Activated naive CD4-positive, alpha-beta T cell treated with Interleukin-2 at 50 U/mL for 16 hours (primary cell): ENCODE results near the gene LRRN2.

ENCODE experiments used
- DNase-seq: peaks from one replicate; pipeline ENCODE4 v3.0.0-alpha.2; 2020

The LRRN2 gene

GRCh38 chr1:204688776-204689175 is 3.2 kb upstream of the LRRN2 start:
- no peak for DNase-seq

GRCh38 chr1:204688007-204688406 is 2.5 kb upstream of the LRRN2 start:
- DNase-seq, result no peak

GRCh38 chr1:204684571-204685235 is 835 bp downstream of the LRRN2 start:
- DNase-seq, result no peak

GRCh38 chr1:204684206-204684570 is 1.4 kb downstream of the LRRN2 start:
- no peak for DNase-seq

- DNase-seq, result no peak
These were observed 2.0 kb downstream of the LRRN2 start for GRCh38 chr1:204683284-204684205.

- no peak for DNase-seq
These were observed 5.1 kb downstream of the LRRN2 start for GRCh38 chr1:204680461-204680860.

GRCh38 chr1:204680051-204680450 is 5.5 kb downstream of the LRRN2 start:
- DNase-seq, result no peak

- no peak for DNase-seq
These were observed 6.6 kb downstream of the LRRN2 start for GRCh38 chr1:204678721-204679475.

- no peak for DNase-seq
These were observed 7.7 kb downstream of the LRRN2 start for GRCh38 chr1:204677864-204678263.

- DNase-seq, result no peak
These were observed 9.5 kb downstream of the LRRN2 start for GRCh38 chr1:204676043-204676442.

- DNase-seq, result no peak
These were observed 11.5 kb downstream of the LRRN2 start for GRCh38 chr1:204673909-204674649.

- DNase-seq, result no peak
These were observed 12.3 kb downstream of the LRRN2 start for GRCh38 chr1:204673209-204673608.

- DNase-seq, result no peak
These were observed 12.9 kb downstream of the LRRN2 start for GRCh38 chr1:204672482-204673121.

GRCh38 chr1:204672069-204672468 is 13.5 kb downstream of the LRRN2 start:
- DNase-seq, result no peak

- DNase-seq, result no peak
These were observed 15.2 kb downstream of the LRRN2 start for GRCh38 chr1:204670152-204670927.

- DNase-seq, result no peak
These were observed 16.0 kb downstream of the LRRN2 start for GRCh38 chr1:204669579-204669978.

- DNase-seq, result no peak
These were observed 21.2 kb downstream of the LRRN2 start for GRCh38 chr1:204664384-204664651.

- no peak for DNase-seq
These were observed 21.7 kb downstream of the LRRN2 start for GRCh38 chr1:204663644-204664383.

GRCh38 chr1:204662530-204662929 is 23.0 kb downstream of the LRRN2 start:
- DNase-seq, result no peak

GRCh38 chr1:204660509-204660908 is 25.0 kb downstream of the LRRN2 start:
- DNase-seq, result no peak

- DNase-seq, result no peak
These were observed 26.5 kb downstream of the LRRN2 start for GRCh38 chr1:204659056-204659455.
